Measurements from ENCODE around the gene PTPRD. TPM values are rescaled to one million over a fixed set of nuclear protein-coding genes. Genes with fewer than 3 reads are reported as not detected.

The PTPRD gene
- total and polyA plus RNA-seq, 2 donors (not counting 1 experiment from before 2014, with no cell fraction given) = not detected

DNA sequence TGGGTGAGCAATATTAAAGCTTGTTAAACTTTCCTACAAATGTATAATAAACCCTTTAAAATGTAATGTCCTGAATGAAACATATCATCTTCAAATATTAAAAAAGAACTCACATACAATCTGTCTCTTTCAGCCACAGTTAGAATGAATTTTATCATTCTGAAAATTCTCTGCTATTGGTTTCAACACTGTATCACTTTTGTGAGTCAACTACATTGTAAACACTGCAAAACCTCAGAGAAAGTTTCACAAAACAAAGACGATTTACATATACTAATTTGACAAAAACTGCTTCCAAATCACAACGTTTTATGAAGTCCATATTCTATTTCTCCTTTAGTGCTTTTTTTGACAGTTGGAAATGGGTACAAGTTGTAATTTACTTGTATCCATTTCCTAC lies 1781.2 kb downstream of the PTPRD start:
- intact Hi-C loops (cut with micrococcal nuclease) = no loop called here
- DNase-seq (no peak), ATAC-seq (ENCODE audit: low read depth) (no peak)
- Histone ChIP-seq H4K20me1 (ENCODE audit: control insufficient read depth, insufficient read depth, low read length, poor library complexity, severe bottlenecking) (no peaks in the 10 kb centered on the region), H3K4me3 (ENCODE audit: control extremely low read depth in 1 of 5, extremely low read depth in 1 of 5, insufficient read depth in 1 of 5, low read depth in 2 of 5, low read length in 4 of 5) (no peak overlapping the region), H3K4me2 (replicated peaks; ENCODE audit: low read depth, low read length, poor library complexity, severe bottlenecking) (no peak overlapping the region), H3K27me3 (replicated peaks in 1 of 4; ENCODE audit: control extremely low read depth in 1 of 4, control insufficient read depth in 3 of 4, insufficient read depth in 4 of 4, low read length in 3 of 4) (no peaks in the 10 kb centered on the region), H3K36me3 (replicated peaks in 1 of 2; ENCODE audit: control extremely low read depth in 1 of 2, control insufficient read depth in 1 of 2, extremely low read depth in 1 of 2, insufficient read depth in 2 of 2, low read length in 1 of 2) (no peaks in the 10 kb centered on the region), H3K27ac (ENCODE audit: low read length in 2 of 2) (no peak overlapping the region), H3K4me1 (ENCODE audit: control insufficient read depth in 2 of 2, insufficient read depth in 2 of 2, low read length in 2 of 2) (no peaks in the 10 kb centered on the region), H2AFZ (ENCODE audit: insufficient read depth, low read depth, low read length, poor library complexity, severe bottlenecking) (no peak overlapping the region), H3K9ac (ENCODE audit: low read length) (no peak overlapping the region), H3K79me2 (ENCODE audit: control insufficient read depth, insufficient read depth, low read length) (no peaks in the 10 kb centered on the region), H3K9me3 (ENCODE audit: control extremely low read depth in 1 of 3, control insufficient read depth in 2 of 3, insufficient read depth in 1 of 3, low read length in 2 of 3) (no peaks in the 10 kb centered on the region)
- Mint-ChIP-seq H3K27ac (no peak overlapping the region), H3K4me1 (no peaks in the 10 kb centered on the region), H3K9me3 (ENCODE audit: insufficient read depth) (peaks cover 3% of the 10 kb centered on the region), H3K27me3 (no peaks in the 10 kb centered on the region), H3K4me3 (no peak overlapping the region)
- TF ChIP-seq, protein P1, sequence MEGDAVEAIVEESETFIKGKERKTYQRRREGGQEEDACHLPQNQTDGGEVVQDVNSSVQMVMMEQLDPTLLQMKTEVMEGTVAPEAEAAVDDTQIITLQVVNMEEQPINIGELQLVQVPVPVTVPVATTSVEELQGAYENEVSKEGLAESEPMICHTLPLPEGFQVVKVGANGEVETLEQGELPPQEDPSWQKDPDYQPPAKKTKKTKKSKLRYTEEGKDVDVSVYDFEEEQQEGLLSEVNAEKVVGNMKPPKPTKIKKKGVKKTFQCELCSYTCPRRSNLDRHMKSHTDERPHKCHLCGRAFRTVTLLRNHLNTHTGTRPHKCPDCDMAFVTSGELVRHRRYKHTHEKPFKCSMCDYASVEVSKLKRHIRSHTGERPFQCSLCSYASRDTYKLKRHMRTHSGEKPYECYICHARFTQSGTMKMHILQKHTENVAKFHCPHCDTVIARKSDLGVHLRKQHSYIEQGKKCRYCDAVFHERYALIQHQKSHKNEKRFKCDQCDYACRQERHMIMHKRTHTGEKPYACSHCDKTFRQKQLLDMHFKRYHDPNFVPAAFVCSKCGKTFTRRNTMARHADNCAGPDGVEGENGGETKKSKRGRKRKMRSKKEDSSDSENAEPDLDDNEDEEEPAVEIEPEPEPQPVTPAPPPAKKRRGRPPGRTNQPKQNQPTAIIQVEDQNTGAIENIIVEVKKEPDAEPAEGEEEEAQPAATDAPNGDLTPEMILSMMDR (IDR thresholded peaks at IDR 0.05) = no peak
- WGBS (ENCODE audit: insufficient coverage) = no CpG with 5 or more reads among the region's 2 CpGs
- ChIA-PET POLR2A (no interaction called here), CTCF (no interaction called here)

DNA sequence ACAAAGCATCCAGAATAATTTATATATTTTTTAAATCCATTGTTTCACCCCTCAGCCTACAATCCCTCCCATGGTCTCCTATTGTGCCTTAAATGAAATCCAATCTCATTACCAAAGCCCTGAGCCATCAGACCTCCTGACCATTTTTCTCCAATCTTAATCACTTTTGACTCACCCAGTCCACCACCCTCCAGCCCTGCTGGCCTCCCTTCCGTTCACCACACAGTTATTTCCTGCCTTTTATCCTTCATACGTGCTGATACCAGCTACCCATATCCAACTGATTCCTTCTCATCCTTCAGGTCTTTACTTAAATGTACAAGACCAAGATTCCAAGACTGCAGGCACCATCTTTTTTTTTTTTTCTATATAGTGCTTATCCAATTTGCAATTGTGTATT lies 1786.5 kb downstream of the PTPRD start:
- no peaks in the 10 kb centered on the region for H3K79me2 ChIP-seq (ENCODE audit: control insufficient read depth, insufficient read depth, low read length)
- no peak for DNase-seq
- no peak for ATAC-seq (ENCODE audit: low read depth)
- no peak overlapping the region for H3K4me2 ChIP-seq (replicated peaks; ENCODE audit: low read depth, low read length, poor library complexity, severe bottlenecking)
- Mint-ChIP-seq H3K9me3 (ENCODE audit: insufficient read depth) (peaks cover 3% of the 10 kb centered on the region), H3K27ac (no peak overlapping the region), H3K4me1 (no peaks in the 10 kb centered on the region), H3K27me3 (no peaks in the 10 kb centered on the region), H3K4me3 (no peak overlapping the region)
- H3K4me3 ChIP-seq (ENCODE audit: control extremely low read depth in 1 of 5, extremely low read depth in 1 of 5, insufficient read depth in 1 of 5, low read depth in 2 of 5, low read length in 4 of 5) = no peak overlapping the region
- no peaks in the 10 kb centered on the region for H4K20me1 ChIP-seq (ENCODE audit: control insufficient read depth, insufficient read depth, low read length, poor library complexity, severe bottlenecking)
- no peak overlapping the region for H3K27ac ChIP-seq (ENCODE audit: low read length in 2 of 2)
- H2AFZ ChIP-seq (ENCODE audit: insufficient read depth, low read depth, low read length, poor library complexity, severe bottlenecking) = no peak overlapping the region
- no peaks in the 10 kb centered on the region for H3K4me1 ChIP-seq (ENCODE audit: control insufficient read depth in 2 of 2, insufficient read depth in 2 of 2, low read length in 2 of 2)
- 82% methylated on average over 2 of the region's 2 CpGs for WGBS (ENCODE audit: insufficient coverage)
- ChIA-PET CTCF (interaction anchor here (0.6 kb wide), 2 partner anchors 80 to 147 kb away, joined by 3 read pairs; no protein-coding TSS in a partner anchor), POLR2A (no interaction called here)
- H3K27me3 ChIP-seq (replicated peaks in 1 of 4; ENCODE audit: control extremely low read depth in 1 of 4, control insufficient read depth in 3 of 4, insufficient read depth in 4 of 4, low read length in 3 of 4) = no peaks in the 10 kb centered on the region
- H3K9me3 ChIP-seq (ENCODE audit: control extremely low read depth in 1 of 3, control insufficient read depth in 2 of 3, insufficient read depth in 1 of 3, low read length in 2 of 3) = peaks cover 0 to 3% (median 0%) of the 10 kb centered on the region in 3 donors
- no peaks in the 10 kb centered on the region for H3K36me3 ChIP-seq (replicated peaks in 1 of 2; ENCODE audit: control extremely low read depth in 1 of 2, control insufficient read depth in 1 of 2, extremely low read depth in 1 of 2, insufficient read depth in 2 of 2, low read length in 1 of 2)
- no peak for TF ChIP-seq EZH2 (IDR thresholded peaks at IDR 0.05; ENCODE audit: borderline replicate concordance, insufficient read depth, low read depth, low read length, poor library complexity, severe bottlenecking)
- intact Hi-C loops (cut with micrococcal nuclease) = no loop called here
- no peak overlapping the region for H3K9ac ChIP-seq (ENCODE audit: low read length)

Data from B cell (primary cell).